ENCODE measurements around the gene MOV10L1. TPM values are rescaled to one million over a fixed set of nuclear protein-coding genes. Genes with fewer than 3 reads are reported as not detected.

The MOV10L1 gene
- total RNA-seq, 1 experiment from 2014 or later: 0.26 TPM

DNA sequence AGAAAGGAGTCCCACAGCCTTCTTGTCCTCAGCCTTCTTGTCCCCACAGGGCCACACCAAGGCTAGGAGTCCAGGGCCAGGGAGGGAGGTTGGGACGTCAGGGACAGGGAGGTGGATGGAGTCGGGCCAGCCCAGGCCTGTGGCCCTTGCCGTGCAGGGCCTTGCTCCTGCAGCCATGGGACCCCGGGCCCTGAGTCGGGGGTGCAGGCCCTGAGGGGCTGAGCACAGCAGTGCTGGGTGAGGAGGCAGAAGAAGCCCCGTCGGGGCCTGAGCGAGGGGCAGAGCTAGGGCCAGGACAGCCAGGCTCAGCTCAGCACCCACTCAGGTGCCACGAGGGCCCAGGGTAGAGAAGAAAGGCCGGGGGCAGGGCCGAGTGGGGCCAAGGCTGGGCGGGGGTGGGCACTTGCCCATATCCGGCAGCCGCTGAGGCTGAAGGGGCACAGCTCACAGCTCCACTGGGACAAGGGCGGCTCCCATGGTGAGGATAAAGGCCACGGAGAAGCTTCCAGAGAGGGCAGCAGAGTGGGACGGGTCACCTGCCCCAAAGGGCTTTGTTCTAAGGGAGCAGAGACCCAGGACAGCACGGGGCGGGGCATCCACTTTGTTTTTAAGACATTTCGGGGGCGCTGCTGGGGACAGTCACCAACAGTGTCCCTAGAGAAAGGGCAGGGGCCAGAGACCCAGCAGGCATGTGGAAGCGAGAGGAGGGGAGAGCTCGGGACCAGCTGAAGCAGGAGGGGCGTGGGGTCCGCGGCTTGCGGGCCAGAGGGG is 8.2 kb upstream of the MOV10L1 start:
- no TSS peak for BruUV-seq (replicated peaks)
- no peak for ATAC-seq
- no peak for DNase-seq
- ChIA-PET CTCF (no interaction called here), POLR2A (ENCODE audit: unreplicated experiment) (no interaction called here)
- no peaks in the 10 kb centered on the region for H3K36me3 ChIP-seq (ENCODE audit: low read depth, low read length)
- no peak overlapping the region for H3K4me3 ChIP-seq (ENCODE audit: low read length)
- no peak overlapping the region for H3K27ac ChIP-seq (ENCODE audit: low read length)
- no peak overlapping the region for H3K9ac ChIP-seq (ENCODE audit: low read length)
- intact Hi-C loops (cut with micrococcal nuclease): no loop called here
- no peaks in the 10 kb centered on the region for H3K9me3 ChIP-seq (ENCODE audit: low read length)
- H3K4me2 ChIP-seq (ENCODE audit: low read length): no peak overlapping the region
- no peaks in the 10 kb centered on the region for H4K20me1 ChIP-seq (ENCODE audit: low read length)
- H3K79me2 ChIP-seq (ENCODE audit: low read length): no peaks in the 10 kb centered on the region
- TF ChIP-seq EZH2phosphoT487 (IDR thresholded peaks at IDR 0.05; ENCODE audit: borderline replicate concordance, low read length): no peak
- H3K4me1 ChIP-seq (ENCODE audit: insufficient read depth, low read length): no peaks in the 10 kb centered on the region
- no peak overlapping the region for H2AFZ ChIP-seq (ENCODE audit: low read length)
- no peaks in the 10 kb centered on the region for H3K9me2 ChIP-seq (replicated peaks; ENCODE audit: low read length)
- no peaks in the 10 kb centered on the region for H3K27me3 ChIP-seq (ENCODE audit: low read length)
- no peaks in the 10 kb centered on the region for H3F3A ChIP-seq (ENCODE audit: low read length, unreplicated experiment)

DNA sequence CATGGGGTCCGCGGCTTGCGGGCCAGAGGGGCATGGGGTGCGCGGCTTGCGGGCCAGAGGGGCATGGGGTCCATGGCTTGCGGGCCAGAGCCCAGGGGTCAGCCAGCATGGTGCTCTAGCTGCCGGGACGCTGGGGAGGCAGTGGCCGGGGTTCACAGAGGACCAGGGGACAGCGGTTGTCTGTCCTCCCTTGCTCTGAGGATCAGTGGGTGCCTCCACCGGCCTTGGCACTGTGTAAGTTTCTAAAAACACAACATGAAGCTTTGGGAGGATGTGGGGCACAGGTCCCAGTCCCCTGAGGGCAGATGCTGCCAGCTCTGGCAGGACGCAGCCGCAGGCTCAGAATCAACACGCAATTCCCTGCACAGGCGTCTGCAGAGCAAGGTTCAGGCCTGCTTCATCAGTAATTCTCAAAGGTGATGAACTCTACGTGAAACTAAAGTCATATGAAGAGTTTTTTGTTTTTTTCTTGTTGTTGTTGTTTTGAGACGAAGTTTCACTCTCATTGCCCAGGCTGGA is 7.5 kb upstream of the MOV10L1 start:
- no peaks in the 10 kb centered on the region for H3K36me3 ChIP-seq (ENCODE audit: low read depth, low read length)
- no peak overlapping the region for H2AFZ ChIP-seq (ENCODE audit: low read length)
- no peak overlapping the region for H3K27ac ChIP-seq (ENCODE audit: low read length)
- no peaks in the 10 kb centered on the region for H3K27me3 ChIP-seq (ENCODE audit: low read length)
- H3K4me2 ChIP-seq (ENCODE audit: low read length): no peak overlapping the region
- H3K9me2 ChIP-seq (replicated peaks; ENCODE audit: low read length): no peaks in the 10 kb centered on the region
- no peaks in the 10 kb centered on the region for H3K9me3 ChIP-seq (ENCODE audit: low read length)
- CTCF ChIA-PET: no interaction called here
- BruUV-seq (replicated peaks): no TSS peak
- no peak overlapping the region for H3K4me3 ChIP-seq (ENCODE audit: low read length)
- no peaks in the 10 kb centered on the region for H3K4me1 ChIP-seq (ENCODE audit: insufficient read depth, low read length)
- intact Hi-C loops (cut with micrococcal nuclease): no loop called here
- POLR2A ChIA-PET (ENCODE audit: unreplicated experiment): no interaction called here
- DNase-seq (no peak), ATAC-seq (no peak)
- H3K9ac ChIP-seq (ENCODE audit: low read length): no peak overlapping the region
- no peak for TF ChIP-seq EZH2phosphoT487 (IDR thresholded peaks at IDR 0.05; ENCODE audit: borderline replicate concordance, low read length)
- TF ChIP-seq, protein P1, sequence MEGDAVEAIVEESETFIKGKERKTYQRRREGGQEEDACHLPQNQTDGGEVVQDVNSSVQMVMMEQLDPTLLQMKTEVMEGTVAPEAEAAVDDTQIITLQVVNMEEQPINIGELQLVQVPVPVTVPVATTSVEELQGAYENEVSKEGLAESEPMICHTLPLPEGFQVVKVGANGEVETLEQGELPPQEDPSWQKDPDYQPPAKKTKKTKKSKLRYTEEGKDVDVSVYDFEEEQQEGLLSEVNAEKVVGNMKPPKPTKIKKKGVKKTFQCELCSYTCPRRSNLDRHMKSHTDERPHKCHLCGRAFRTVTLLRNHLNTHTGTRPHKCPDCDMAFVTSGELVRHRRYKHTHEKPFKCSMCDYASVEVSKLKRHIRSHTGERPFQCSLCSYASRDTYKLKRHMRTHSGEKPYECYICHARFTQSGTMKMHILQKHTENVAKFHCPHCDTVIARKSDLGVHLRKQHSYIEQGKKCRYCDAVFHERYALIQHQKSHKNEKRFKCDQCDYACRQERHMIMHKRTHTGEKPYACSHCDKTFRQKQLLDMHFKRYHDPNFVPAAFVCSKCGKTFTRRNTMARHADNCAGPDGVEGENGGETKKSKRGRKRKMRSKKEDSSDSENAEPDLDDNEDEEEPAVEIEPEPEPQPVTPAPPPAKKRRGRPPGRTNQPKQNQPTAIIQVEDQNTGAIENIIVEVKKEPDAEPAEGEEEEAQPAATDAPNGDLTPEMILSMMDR (conservative IDR thresholded peaks at IDR 0.05; ENCODE audit: low read depth, low read length): no peak
- no peak for TF ChIP-seq EZH2 (IDR thresholded peaks at IDR 0.05; ENCODE audit: low read length, unreplicated experiment)
- H3K79me2 ChIP-seq (ENCODE audit: low read length): no peaks in the 10 kb centered on the region
- no peaks in the 10 kb centered on the region for H3F3A ChIP-seq (ENCODE audit: low read length, unreplicated experiment)
- H4K20me1 ChIP-seq (ENCODE audit: low read length): no peaks in the 10 kb centered on the region

DNA sequence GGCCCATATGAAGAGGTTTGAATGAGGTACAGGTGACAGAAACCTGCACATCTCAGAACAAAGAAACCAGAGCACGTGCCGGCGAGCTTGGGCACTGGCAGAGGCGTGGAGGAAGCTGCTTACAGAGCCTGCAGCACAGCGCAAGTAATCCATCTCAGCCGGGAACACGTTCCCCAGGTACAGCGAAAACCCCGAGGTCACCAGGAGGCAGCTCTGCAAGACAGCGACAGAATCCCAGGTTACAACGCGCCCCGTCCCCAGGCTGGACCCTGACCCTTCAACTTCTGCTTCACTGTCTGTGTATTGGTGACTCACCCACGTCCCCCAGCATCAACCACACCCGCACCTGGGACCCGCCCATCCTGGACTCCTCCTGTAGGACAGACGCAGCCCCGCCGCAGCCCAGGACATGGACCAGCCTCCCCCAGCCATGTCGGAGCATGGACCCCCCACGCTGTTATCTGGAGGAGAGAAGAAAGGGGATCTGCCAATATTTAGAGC is 6.8 kb upstream of the MOV10L1 start:
- Histone ChIP-seq H3K4me2 (ENCODE audit: low read length) (no peak overlapping the region), H2AFZ (ENCODE audit: low read length) (no peak overlapping the region), H3K27me3 (ENCODE audit: low read length) (no peaks in the 10 kb centered on the region), H3K27ac (ENCODE audit: low read length) (no peak overlapping the region), H3K9me2 (replicated peaks; ENCODE audit: low read length) (no peaks in the 10 kb centered on the region), H3K36me3 (ENCODE audit: low read depth, low read length) (no peaks in the 10 kb centered on the region), H4K20me1 (ENCODE audit: low read length) (no peaks in the 10 kb centered on the region), H3K9ac (ENCODE audit: low read length) (no peak overlapping the region), H3K4me3 (ENCODE audit: low read length) (no peak overlapping the region), H3K9me3 (ENCODE audit: low read length) (no peaks in the 10 kb centered on the region), H3K79me2 (ENCODE audit: low read length) (no peaks in the 10 kb centered on the region), H3F3A (ENCODE audit: low read length, unreplicated experiment) (no peaks in the 10 kb centered on the region), H3K4me1 (ENCODE audit: insufficient read depth, low read length) (no peaks in the 10 kb centered on the region)
- TF ChIP-seq EZH2phosphoT487 (IDR thresholded peaks at IDR 0.05; ENCODE audit: borderline replicate concordance, low read length) (no peak), EZH2 (IDR thresholded peaks at IDR 0.05; ENCODE audit: low read length, unreplicated experiment) (no peak)
- TF ChIP-seq, protein P1 (conservative IDR thresholded peaks at IDR 0.05; ENCODE audit: low read depth, low read length): no peak
- ATAC-seq: no peak
- CTCF ChIA-PET: no interaction called here
- intact Hi-C loops (cut with micrococcal nuclease): no loop called here
- POLR2A ChIA-PET (ENCODE audit: unreplicated experiment): no interaction called here
- BruUV-seq (replicated peaks): no TSS peak
- DNase-seq: no peak
